ENCODE data around the gene FADS3.

Gene FADS3

GRCh38 chr11:61907871-61908729 lies 16.8 kb upstream of the FADS3 start:
- H3K27ac ChIP-seq: no peak overlapping the region
- H3K4me3 ChIP-seq (ENCODE audit: low read depth, low read length): no peak overlapping the region
- H3K36me3 ChIP-seq (replicated peaks): no peaks in the 10 kb centered on the region
- DNase-seq: no peak
- in situ Hi-C loops (cut with HindIII; ENCODE audit: low pct_ligation_motif_present, low sequenced_read_pairs): loop anchor here (25.0 kb wide), 1 partner anchor 204 kb away; the partner anchor contains the start of gene INCENP
- no peak for TF ChIP-seq CTCF (IDR thresholded peaks at IDR 0.05; ENCODE audit: low read depth, low read length, missing control alignments)
- no peaks in the 10 kb centered on the region for H3K27me3 ChIP-seq (replicated peaks)

GRCh38 chr11:61907282-61907681 lies 15.9 kb upstream of the FADS3 start:
- TF ChIP-seq CTCF (IDR thresholded peaks at IDR 0.05; ENCODE audit: low read depth, low read length, missing control alignments): no peak
- in situ Hi-C loops (cut with HindIII; ENCODE audit: low pct_ligation_motif_present, low sequenced_read_pairs): loop anchor here (25.0 kb wide), 1 partner anchor 205 kb away; the partner anchor contains the start of gene INCENP
- Histone ChIP-seq H3K36me3 (replicated peaks) (no peaks in the 10 kb centered on the region), H3K27me3 (replicated peaks) (no peaks in the 10 kb centered on the region), H3K4me3 (ENCODE audit: low read depth, low read length) (no peak overlapping the region), H3K27ac (no peak overlapping the region)
- no peak for DNase-seq

- no peak overlapping the region for H3K4me3 ChIP-seq (ENCODE audit: low read depth, low read length)
- no peaks in the 10 kb centered on the region for H3K36me3 ChIP-seq (replicated peaks)
- DNase-seq: no peak
- TF ChIP-seq CTCF (IDR thresholded peaks at IDR 0.05; ENCODE audit: low read depth, low read length, missing control alignments): no peak
- H3K27ac ChIP-seq: no peak overlapping the region
- in situ Hi-C loops (cut with HindIII; ENCODE audit: low pct_ligation_motif_present, low sequenced_read_pairs): loop anchor here (25.0 kb wide), 1 partner anchor 206 kb away; the partner anchor contains the start of gene INCENP
- H3K27me3 ChIP-seq (replicated peaks): no peaks in the 10 kb centered on the region
Measured at GRCh38 chr11:61906522-61906909, 15.2 kb upstream of the FADS3 start.

- no peak for DNase-seq
- Histone ChIP-seq H3K27ac (no peak overlapping the region), H3K36me3 (replicated peaks) (no peaks in the 10 kb centered on the region), H3K4me3 (ENCODE audit: low read depth, low read length) (no peak overlapping the region), H3K27me3 (replicated peaks) (no peaks in the 10 kb centered on the region)
- in situ Hi-C loops (cut with HindIII; ENCODE audit: low pct_ligation_motif_present, low sequenced_read_pairs): loop anchor here (25.0 kb wide), 1 partner anchor 206 kb away; the partner anchor contains the start of gene INCENP
- TF ChIP-seq CTCF (IDR thresholded peaks at IDR 0.05; ENCODE audit: low read depth, low read length, missing control alignments): no peak
Measured at GRCh38 chr11:61905801-61906521, 14.6 kb upstream of the FADS3 start.

- Histone ChIP-seq H3K27ac (no peak overlapping the region), H3K36me3 (replicated peaks) (no peaks in the 10 kb centered on the region), H3K27me3 (replicated peaks) (no peaks in the 10 kb centered on the region), H3K4me3 (ENCODE audit: low read depth, low read length) (no peak overlapping the region)
- TF ChIP-seq CTCF (IDR thresholded peaks at IDR 0.05; ENCODE audit: low read depth, low read length, missing control alignments): no peak
- in situ Hi-C loops (cut with HindIII; ENCODE audit: low pct_ligation_motif_present, low sequenced_read_pairs): loop anchor here (25.0 kb wide), 1 partner anchor 207 kb away; the partner anchor contains the start of gene INCENP
- DNase-seq: no peak
Measured at GRCh38 chr11:61905067-61905696, 13.8 kb upstream of the FADS3 start.
